NCI-H128 (cell line): ENCODE data around the gene ZNF670.

ENCODE experiments used
- DNase-seq: peaks from one replicate; lab custom pipeline; 2025; ENCODE audit not compliant: unreplicated experiment; lab: John Stamatoyannopoulos, UW

Gene ZNF670

GRCh38 chr1:247104965-247105364, 26.4 kb upstream of the ZNF670 start:
- DNase-seq: no peak

GRCh38 chr1:247103859-247104591, 25.4 kb upstream of the ZNF670 start, which contains the start of gene ZNF669:
Gene ZNF669 (minus strand): TSS chr1:247104356. CDS start chr1:247104199, 157 bp downstream.
- DNase-seq: peak; percentile 93

GRCh38 chr1:247102381-247102780, 23.8 kb upstream of the ZNF670 start:
- no peak for DNase-seq

GRCh38 chr1:247100676-247101279, 22.2 kb upstream of the ZNF670 start:
- DNase-seq: no peak

GRCh38 chr1:247096958-247097357, 18.3 kb upstream of the ZNF670 start:
- DNase-seq: no peak

- no peak for DNase-seq
These were observed 17.9 kb upstream of the ZNF670 start for GRCh38 chr1:247096544-247096943.

- no peak for DNase-seq
These were observed 17.5 kb upstream of the ZNF670 start for GRCh38 chr1:247096112-247096511.

GRCh38 chr1:247090455-247090854, 11.8 kb upstream of the ZNF670 start:
- DNase-seq: no peak

- no peak for DNase-seq
These were observed 11.2 kb upstream of the ZNF670 start for GRCh38 chr1:247089616-247090375.

GRCh38 chr1:247088967-247089366, 10.4 kb upstream of the ZNF670 start:
- DNase-seq: no peak

GRCh38 chr1:247087256-247087655, 8.6 kb upstream of the ZNF670 start:
- no peak for DNase-seq

GRCh38 chr1:247085310-247085709, 6.7 kb upstream of the ZNF670 start:
- no peak for DNase-seq

GRCh38 chr1:247084771-247085170, 6.2 kb upstream of the ZNF670 start:
- DNase-seq: no peak

GRCh38 chr1:247079141-247079874, 697 bp upstream of the ZNF670 start:
- no peak for DNase-seq

GRCh38 chr1:247077876-247078257, 744 bp downstream of the ZNF670 start:
- DNase-seq: no peak

- DNase-seq: no peak
These were observed 1.4 kb downstream of the ZNF670 start for GRCh38 chr1:247077213-247077612.

GRCh38 chr1:247070645-247071044, 8.0 kb downstream of the ZNF670 start:
- DNase-seq: no peak

GRCh38 chr1:247064304-247064703, 14.3 kb downstream of the ZNF670 start:
- DNase-seq: no peak

- no peak for DNase-seq
These were observed 17.8 kb downstream of the ZNF670 start for GRCh38 chr1:247060771-247061170.

- no peak for DNase-seq
These were observed 22.5 kb downstream of the ZNF670 start for GRCh38 chr1:247056071-247056470.

GRCh38 chr1:247054992-247055415, 23.6 kb downstream of the ZNF670 start:
- no peak for DNase-seq
